ENCODE measurements around the gene IPP.
"Not testable (repeated sequence)": the region's sequence is repeated elsewhere in the genome, so short reads cannot be mapped to it uniquely, and the experiment has no call there.

The IPP gene

GRCh38 chr1:45739137-45739536 lies 11.3 kb downstream of the IPP start:
- DNase-seq, result no peak

- no peak for DNase-seq
These were observed 19.6 kb downstream of the IPP start for GRCh38 chr1:45730780-45731319.

- peak; percentile 60 for DNase-seq
These were observed 20.2 kb downstream of the IPP start for GRCh38 chr1:45730075-45730779.

- DNase-seq, result not testable (repeated sequence)
These were observed 24.4 kb downstream of the IPP start for GRCh38 chr1:45726007-45726406.

GRCh38 chr1:45723248-45723930 lies 27.1 kb downstream of the IPP start:
- DNase-seq, result no peak

GRCh38 chr1:45722809-45723208 lies 27.6 kb downstream of the IPP start:
- DNase-seq, result no peak

- DNase-seq, result no peak
These were observed 29.2 kb downstream of the IPP start for GRCh38 chr1:45721207-45721606.

- no peak for DNase-seq
These were observed 32.2 kb downstream of the IPP start for GRCh38 chr1:45718289-45718688.

- DNase-seq, result not testable (repeated sequence)
These were observed 33.1 kb downstream of the IPP start for GRCh38 chr1:45717386-45717785.

- no peak for DNase-seq
These were observed 33.8 kb downstream of the IPP start for GRCh38 chr1:45716700-45717099.

- DNase-seq, result no peak
These were observed 36.7 kb downstream of the IPP start for GRCh38 chr1:45713711-45714110.

GRCh38 chr1:45704637-45705036 lies 45.8 kb downstream of the IPP start:
- DNase-seq, result no peak

GRCh38 chr1:45694823-45695222 lies 55.6 kb downstream of the IPP start:
- no peak for DNase-seq

GRCh38 chr1:45693811-45694210 lies 56.6 kb downstream of the IPP start:
- not testable (repeated sequence) for DNase-seq

GRCh38 chr1:45687754-45688740 lies 62.4 kb downstream of the IPP start, which contains the start of gene TMEM69:
TMEM69 (plus strand) TSS chr1:45688181; CDS start chr1:45691069, 2,888 bp downstream.
- peak; percentile 95 for DNase-seq

- DNase-seq, result peak; percentile 100
These were observed 63.3 kb downstream of the IPP start for GRCh38 chr1:45687014-45687753.

- peak; percentile 99 for DNase-seq
These were observed 64.0 kb downstream of the IPP start, which contains the start of gene GPBP1L1 for GRCh38 chr1:45686288-45687013. GPBP1L1 (minus strand) TSS chr1:45686533; CDS start chr1:45659087, 27,446 bp downstream.

GRCh38 chr1:45686015-45686287 lies 64.5 kb downstream of the IPP start:
- DNase-seq, result peak; percentile 81

GRCh38 chr1:45685308-45686014 lies 65.0 kb downstream of the IPP start:
- no peak for DNase-seq

GRCh38 chr1:45684402-45684801 lies 66.1 kb downstream of the IPP start:
- no peak for DNase-seq

- no peak for DNase-seq
These were observed 67.5 kb downstream of the IPP start for GRCh38 chr1:45682942-45683341.

Data from NCI-H2029 (cell line).